Endothelial cell of umbilical vein (primary cell): ENCODE results near the gene CASP4.

ENCODE experiments used
- EZH2 ChIP-seq: IDR thresholded peaks from 2 replicates; pipeline ENCODE4 v1.6.1; 2012; ENCODE audit warnings: borderline replicate concordance, low read depth, mild to moderate bottlenecking, moderate library complexity, low read length, inconsistent platforms; ENCODE audit not compliant: severe bottlenecking
- FOS ChIP-seq: IDR thresholded peaks from 2 replicates; pipeline ENCODE4 v1.6.1; 2011; ENCODE audit warnings: mild to moderate bottlenecking, low read length, moderate library complexity, borderline replicate concordance; ENCODE audit not compliant: insufficient read depth
- GATA2 ChIP-seq: IDR thresholded peaks from 2 replicates; pipeline ENCODE4 v1.7.0; 2011; ENCODE audit warnings: low read depth, mild to moderate bottlenecking, moderate library complexity, mixed read lengths, low read length; ENCODE audit not compliant: insufficient read length, insufficient read depth
- POLR2A ChIP-seq: IDR thresholded peaks from 2 replicates; pipeline ENCODE4 v1.6.1; 2012; ENCODE audit warnings: low read depth, mild to moderate bottlenecking, control low read depth, low read length
- POLR2AphosphoS5 ChIP-seq: IDR thresholded peaks from 2 replicates; pipeline ENCODE4 v1.6.1; 2012; ENCODE audit warnings: low read depth, mild to moderate bottlenecking, control low read depth, low read length, moderate library complexity; ENCODE audit not compliant: insufficient read depth
- TF ChIP-seq, protein P1 (sequence below), 2 donors: IDR thresholded peaks; 1 replicate in 1 of 2; 2 replicates in 1 of 2; pipeline ENCODE4 v1.5.1; 2011; ENCODE audit warnings: low read length in 2 of 2, mild to moderate bottlenecking in 2 of 2, moderate library complexity in 2 of 2, control low read depth in 1 of 2, inconsistent platforms in 1 of 2, low read depth in 1 of 2; ENCODE audit not compliant: insufficient read depth in 1 of 2; ENCODE audit errors: extremely low read depth in 1 of 2
- TF ChIP-seq, protein P2 (sequence below): IDR thresholded peaks from 2 replicates; pipeline ENCODE4 v1.6.1; 2011; ENCODE audit not compliant: insufficient read depth, insufficient read length

DNA sequence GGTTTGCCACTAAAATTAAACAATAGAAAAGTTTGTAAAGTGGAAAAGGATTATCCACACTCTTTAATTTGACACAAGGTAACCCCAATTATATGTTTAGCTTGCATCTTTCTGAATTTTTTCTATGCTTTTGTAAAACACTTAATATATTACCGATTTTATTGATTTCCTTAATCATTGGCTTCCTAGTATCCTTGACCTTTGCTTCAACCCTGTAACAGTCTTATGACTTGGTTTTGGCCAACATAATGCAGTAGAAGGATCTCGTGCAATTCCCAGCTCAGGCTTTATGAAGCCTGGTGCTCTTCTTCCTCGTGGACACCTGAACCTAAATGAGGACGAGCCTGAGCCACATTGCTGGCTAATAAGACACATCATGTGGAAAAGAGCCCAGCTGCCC is 23.6 kb upstream of the CASP4 start:
- TF ChIP-seq EZH2 (no peak), POLR2A (no peak), POLR2AphosphoS5 (no peak), FOS (no peak), GATA2 (no peak)
- TF ChIP-seq, protein P1, sequence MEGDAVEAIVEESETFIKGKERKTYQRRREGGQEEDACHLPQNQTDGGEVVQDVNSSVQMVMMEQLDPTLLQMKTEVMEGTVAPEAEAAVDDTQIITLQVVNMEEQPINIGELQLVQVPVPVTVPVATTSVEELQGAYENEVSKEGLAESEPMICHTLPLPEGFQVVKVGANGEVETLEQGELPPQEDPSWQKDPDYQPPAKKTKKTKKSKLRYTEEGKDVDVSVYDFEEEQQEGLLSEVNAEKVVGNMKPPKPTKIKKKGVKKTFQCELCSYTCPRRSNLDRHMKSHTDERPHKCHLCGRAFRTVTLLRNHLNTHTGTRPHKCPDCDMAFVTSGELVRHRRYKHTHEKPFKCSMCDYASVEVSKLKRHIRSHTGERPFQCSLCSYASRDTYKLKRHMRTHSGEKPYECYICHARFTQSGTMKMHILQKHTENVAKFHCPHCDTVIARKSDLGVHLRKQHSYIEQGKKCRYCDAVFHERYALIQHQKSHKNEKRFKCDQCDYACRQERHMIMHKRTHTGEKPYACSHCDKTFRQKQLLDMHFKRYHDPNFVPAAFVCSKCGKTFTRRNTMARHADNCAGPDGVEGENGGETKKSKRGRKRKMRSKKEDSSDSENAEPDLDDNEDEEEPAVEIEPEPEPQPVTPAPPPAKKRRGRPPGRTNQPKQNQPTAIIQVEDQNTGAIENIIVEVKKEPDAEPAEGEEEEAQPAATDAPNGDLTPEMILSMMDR (IDR thresholded peaks at IDR 0.05; ENCODE audit: extremely low read depth in 1 of 2, insufficient read depth in 1 of 2, low read depth in 1 of 2, low read length in 2 of 2), result no peak
- TF ChIP-seq, protein P2, sequence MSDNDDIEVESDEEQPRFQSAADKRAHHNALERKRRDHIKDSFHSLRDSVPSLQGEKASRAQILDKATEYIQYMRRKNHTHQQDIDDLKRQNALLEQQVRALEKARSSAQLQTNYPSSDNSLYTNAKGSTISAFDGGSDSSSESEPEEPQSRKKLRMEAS, result no peak
